Activated CD4-positive, alpha-beta T cell treated with anti-CD3 and anti-CD28 coated beads, Interleukin-2, amount 50 U/mL, for 48 hours (primary cell): ENCODE measurements around the gene SLC52A3.

Experiments used
- DNase-seq, 2 experiments: peaks; one replicate each; pipeline ENCODE4 v3.0.0-alpha.2; 2020

The SLC52A3 gene

DNA sequence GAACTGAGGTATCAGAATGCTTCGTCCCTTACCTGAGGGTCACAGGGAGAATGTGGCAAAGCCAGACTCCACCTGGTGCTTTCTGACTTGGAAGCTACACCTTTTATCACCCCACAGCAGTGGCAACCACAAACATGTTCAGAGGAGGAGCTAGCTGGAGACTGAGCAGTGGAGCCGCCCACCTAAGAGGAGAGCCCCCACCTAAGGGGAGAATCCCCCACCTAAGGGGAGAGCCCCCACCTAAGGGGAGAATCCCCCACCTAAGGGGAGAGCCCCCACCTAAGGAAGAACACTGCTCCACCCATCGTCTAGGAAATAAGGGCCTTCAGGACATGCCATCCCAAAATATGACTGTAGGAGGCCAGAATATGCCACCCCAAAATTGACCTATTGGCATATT is 4.0 kb downstream of the SLC52A3 start:
- peak; percentile 11 to 26 for DNase-seq

DNA sequence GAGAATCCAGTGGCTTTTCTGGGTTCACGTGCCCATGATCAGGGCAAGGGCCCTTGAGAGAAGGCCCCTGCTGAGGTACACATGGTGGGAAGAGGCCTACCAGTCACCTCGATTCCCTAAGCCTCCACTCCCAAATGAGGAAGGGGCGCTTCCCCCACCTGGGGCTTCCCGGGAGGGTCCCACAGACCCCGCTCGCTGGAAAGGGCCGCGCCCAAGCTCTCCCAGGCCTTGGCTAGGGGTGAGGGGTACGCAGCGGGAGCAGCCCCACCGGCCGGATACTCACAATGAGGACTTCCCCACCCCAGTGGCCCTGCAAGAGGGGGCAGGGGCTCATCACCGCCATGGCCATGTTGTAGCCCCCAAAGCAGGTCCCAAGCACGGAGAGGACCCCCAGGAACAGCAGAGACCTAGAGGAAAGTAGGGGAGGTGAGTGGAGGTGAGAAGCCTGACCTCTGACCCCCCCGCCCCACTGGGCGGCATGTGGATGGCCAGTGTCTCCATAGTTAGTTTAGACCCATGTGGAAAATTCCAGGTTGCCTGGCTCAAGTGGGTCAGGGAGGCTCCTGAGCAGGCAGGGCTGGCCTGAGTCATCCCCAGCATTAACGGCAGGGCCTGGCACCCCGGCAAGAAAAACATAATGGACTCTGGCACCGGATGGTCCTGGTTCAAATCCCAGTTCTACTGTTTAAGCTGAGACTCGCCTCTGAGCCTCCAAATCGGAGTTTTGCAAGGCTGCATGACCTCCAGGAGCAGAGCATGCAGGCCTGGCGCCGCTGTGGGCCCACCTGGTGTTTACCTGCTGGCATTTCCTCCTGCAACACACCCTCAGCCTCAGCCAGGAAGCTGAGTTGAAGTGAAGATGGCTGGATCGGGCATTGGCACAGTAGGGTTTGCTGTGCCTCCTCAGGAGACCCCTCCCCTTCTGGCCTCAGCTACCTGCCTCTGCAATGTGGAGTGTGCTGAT is 6.6 kb downstream of the SLC52A3 start:
- DNase-seq: no peak

DNA sequence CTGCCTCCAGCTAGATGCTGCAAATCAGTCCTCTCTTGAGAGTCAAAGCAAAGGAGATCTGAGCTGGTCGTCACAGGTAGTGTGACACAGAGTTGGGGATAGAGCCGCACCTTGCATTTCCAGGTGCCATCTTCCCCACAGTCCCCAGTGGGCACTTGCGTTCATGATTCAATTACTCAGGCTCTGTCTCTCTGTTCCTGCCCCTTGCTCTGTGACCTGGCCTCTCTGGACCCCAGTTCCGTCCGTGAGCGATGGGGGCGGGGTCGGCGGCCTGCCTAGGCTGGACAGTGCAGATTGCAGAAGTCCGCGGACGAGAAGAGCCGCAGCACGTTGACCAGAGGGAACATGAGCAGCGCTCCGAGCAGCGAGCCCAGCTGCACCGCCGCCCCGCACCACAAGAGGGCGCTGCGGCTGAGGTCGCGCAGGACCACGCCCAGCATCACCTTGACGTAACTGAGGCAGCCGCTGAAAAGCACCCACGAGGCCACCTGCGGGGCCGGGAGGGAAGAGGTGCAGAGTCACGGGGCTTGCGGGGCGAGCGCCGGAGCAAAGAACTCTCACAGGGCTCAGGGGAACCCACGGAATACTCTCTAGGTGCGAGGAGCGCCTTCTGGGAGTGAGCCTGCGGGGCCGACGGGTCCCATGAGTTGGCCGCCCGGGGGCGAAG is 7.4 kb downstream of the SLC52A3 start:
- DNase-seq: peak; percentile 53 to 58

DNA sequence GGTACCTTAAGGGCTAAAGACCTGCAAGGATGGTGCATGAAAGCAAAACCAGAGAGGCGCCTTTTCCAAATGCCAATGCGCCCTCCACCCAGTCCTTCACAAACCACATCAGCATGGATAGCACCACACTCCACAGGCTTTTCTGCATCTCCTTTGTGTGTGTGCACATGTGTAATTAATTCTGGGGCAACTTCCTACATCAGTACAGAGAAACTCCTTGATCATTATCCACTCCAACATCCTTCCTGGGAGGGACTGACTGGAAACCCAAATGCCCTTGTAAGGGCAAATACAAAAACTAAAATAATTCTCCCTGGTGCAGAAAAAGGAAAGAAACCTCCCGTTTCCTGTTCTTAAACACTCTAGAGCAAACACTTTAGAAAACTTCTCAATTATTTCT is 10.8 kb downstream of the SLC52A3 start:
- no peak for DNase-seq

DNA sequence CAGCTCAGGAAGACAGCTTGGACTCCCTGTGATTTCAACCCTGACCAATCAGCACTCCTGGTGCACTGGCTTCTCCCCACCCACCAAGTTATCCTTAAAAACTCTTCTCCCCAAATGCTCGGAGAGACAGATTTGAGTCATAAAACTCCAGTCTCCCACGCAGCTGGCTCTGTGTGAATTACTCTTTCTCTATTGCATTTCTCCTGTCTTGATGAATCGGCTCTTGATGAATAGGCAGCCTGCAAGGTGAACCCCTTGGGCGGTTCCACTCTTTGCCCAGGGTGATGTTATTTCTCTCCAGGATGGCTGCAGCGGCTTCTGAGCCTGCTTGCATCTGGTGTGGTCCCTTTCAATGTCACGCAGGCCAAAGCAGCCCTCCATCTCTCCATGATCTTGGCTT is 12.4 kb downstream of the SLC52A3 start:
- DNase-seq: no peak

DNA sequence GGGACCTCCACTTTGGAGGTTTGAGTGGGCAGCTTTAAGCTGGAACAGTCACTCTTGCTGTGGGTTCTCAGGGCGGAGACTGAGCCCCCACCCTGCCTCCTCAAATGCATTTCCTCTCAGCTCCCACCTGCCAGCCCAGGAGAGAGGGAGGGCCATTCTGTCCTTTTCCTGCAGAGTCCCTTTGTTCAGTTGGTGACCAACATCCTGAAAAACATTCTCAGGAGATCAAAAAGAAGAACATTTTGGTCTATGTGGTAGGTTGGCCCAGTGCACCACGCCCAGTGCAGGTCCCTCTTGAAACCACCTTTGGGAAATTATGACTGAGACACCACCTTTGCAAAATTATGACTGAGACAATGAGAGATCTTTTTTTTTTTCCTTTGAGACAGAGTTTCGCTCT is 13.4 kb downstream of the SLC52A3 start:
- no peak for DNase-seq

DNA sequence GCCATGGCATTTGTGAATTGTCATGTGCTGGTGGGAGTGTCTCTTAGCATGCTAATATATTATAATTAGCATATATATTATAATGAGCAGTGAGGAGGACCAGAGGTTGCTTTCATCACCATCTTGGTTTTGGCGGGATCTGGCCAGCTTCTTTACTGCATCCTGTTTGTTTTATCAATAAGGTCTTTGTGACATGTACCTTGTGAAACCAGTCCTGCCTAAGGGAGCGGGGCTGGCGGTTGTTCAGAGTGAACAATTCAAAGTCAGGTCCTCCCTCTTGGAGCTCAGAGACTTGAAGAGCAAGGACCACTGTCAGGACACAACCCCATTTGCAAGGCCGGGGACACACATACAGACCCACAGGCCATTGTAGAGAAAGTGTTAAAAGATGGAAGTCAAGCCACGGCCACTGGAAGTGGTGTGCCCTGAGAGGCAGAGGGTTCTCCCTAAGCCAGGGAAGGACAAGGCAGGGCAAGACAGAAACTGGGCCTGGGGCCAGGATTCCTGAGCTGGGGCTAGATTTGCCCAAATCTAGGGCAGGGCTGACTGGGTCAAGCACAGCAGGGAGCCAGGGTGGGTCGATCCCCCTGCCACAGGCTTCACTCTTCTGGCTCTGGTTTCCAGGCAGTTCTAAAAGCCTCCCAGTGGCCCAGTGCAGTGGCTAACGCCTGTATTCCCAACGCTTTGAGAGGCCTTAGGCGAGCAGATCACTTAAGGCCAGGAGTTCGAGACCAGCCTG is 14.2 kb downstream of the SLC52A3 start:
- no peak for DNase-seq

DNA sequence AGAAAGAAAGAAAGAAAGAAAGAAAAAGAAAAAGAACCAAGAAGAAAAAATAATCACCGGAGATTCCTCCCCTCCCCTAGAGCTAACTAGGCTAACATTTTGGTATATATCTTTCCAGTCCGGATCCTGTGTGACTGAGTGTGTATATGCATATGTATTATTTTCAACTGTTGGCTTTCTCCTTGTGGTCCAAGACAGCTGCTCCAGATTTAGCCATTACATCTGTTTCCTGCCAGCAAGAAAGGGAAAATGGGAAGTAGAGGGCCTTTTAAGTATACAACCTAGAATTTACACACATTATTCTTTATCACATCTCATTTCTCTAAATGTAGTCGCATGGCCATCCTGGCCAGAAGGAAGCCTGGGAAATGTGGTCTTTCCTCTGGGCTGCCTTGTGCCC is 15.2 kb downstream of the SLC52A3 start:
- no peak for DNase-seq

DNA sequence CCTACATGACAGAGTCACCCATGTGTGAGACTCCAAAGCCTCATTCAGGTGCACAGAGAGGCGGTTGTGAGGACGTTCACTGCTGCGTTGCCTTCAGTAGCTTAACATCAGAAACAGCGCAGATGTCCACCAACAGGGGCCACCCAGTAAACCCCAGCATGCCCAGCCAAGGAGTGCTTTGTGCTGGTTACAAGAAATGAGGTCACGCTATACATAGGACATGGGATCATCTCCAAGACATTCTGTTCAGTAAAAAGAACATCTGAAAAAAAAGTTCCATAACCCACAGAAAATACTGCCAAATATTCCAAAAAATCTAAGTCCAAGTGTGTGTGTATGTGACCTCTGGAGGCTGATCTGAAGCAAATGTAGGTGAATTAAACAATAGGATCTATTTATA is 16.0 kb downstream of the SLC52A3 start:
- no peak for DNase-seq

DNA sequence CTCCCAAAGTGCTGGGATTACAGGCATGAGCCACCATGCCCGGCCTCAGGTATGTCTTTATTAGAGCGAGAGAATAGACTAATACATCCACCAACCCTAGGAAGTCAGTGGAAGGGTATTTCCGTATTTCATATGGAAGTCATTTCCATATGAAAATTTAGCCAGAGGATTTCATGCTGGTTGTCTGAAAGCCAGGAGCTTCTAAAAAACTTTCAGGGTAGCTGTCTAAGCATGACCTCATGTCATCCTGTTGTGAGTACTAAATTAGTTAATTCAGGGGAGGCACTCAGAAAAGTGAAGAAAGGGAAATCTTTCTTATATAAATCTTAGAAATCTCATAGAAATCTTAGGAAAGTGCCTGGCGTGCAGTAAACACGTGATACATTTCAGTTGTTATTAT is 16.5 kb downstream of the SLC52A3 start:
- no peak for DNase-seq

DNA sequence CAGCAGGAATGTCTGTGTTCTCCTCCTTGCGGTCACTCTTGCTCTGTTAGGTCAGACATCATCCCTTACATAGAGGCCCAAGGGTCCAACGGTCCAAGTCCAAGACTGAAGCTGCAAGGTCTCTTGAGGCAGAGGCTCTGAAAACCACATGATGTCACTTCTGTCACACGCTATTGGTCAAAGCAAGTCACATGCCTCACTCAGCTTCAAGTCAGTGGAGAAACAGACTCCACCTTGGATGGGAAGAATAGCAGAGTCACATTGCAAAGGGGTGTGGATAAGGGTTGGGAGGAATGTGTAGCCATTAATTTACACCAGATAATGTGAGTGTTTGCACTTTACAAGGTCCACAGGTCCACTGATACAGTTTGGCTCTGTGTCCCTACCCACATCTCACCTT is 17.5 kb downstream of the SLC52A3 start:
- DNase-seq: no peak

DNA sequence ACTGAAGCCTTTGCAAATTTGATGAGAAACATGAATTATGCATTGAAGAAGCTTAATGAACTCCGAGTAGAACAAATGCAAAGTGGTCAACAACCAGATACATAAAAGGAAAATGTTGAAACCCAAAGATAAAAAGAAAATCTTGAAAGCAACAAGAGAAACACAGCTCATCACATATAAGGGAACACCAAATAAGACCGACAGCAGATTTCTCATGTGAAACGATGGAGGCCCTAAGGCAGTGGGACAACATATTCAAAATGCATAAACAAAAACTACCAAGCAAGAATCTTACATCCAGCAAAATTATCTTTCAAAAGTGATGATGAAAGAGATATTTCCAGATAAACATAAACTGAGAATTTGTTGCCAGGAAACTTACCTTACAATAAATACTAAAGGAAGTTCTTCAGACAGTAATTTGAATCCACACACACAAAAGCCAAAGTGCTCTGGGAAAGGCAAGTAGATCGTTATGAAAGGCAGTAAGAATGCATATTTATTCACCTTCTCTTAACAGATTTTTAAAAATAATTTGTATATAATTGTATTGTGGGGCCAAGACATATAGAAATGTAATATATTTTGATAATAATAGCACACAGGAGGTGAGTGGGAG is 22.5 kb downstream of the SLC52A3 start:
- DNase-seq: no peak

DNA sequence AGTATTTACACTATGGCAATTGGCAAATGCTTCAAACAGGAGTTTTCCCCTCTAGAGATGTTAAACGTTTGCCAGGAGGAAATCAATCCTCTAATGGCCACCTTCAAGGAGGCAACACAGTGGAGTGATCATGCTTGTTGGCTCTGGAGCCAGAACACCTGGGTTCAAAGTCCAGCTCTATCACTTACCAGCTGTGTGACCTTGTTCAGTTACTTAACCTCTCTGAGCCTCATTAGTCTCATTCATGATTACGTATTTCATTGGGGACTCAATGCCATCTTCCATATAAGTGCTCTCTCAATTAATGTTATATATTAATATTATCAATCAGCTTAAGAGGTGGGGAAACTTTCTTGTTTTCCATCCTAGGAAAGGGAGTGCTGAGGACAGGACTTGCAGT is 26.1 kb downstream of the SLC52A3 start:
- DNase-seq: no peak

DNA sequence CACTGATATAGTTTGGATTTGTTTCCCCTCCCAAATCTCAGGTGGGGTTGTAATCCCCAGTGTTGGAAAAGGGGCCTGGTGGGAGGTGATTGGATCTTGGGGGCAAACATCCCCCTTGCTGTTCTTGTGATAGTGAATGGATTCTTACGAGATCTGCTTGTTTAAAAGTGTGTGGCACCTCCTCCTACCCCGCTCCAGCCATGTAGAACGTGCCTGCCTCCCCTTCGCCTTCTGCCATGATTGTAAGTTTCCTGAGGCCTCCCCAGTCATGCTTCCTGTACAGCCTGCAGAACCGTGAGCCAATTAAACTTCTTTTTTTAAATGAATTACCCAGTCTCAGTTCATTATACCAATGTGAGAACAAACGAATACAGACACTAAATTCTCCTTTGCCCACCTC is 26.7 kb downstream of the SLC52A3 start:
- DNase-seq: no peak

DNA sequence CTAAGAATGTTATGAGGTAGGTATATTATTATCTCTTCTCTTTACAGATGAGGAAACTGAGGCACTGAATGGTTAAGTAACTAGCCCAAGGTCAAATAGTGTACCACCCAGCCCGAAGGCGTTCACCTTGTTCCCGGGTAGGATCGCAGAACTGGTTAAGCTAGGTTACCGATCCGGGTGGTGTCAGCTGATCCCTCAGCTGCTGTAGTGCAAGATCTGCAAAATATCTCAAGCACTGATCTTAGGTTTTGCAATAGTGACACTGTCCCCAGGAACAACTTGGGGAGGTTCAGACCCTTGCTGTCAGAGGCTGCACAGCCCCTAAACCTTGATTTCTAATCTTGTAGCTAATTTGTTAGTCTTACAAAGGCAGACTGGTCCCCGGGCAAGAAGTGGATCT is 28.1 kb downstream of the SLC52A3 start:
- no peak for DNase-seq

DNA sequence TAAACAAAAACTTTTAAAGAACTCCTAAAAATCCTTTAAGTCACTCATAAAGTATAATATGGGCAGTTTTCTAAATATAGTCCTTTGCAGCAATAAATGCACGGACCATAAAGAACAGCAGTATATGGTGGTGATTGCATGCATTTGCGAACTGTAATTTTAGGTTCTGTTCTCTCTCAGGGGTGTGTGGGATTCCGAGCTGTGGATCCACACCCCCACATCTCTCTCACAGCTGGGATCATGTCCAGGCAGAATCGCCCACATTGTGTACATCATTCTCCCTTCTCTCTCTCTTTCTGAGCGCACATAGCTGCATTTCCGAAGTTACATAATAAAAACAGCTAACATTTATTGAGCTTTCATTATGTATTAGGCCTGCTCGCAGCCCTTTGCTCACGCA is 28.6 kb downstream of the SLC52A3 start:
- DNase-seq: no peak

DNA sequence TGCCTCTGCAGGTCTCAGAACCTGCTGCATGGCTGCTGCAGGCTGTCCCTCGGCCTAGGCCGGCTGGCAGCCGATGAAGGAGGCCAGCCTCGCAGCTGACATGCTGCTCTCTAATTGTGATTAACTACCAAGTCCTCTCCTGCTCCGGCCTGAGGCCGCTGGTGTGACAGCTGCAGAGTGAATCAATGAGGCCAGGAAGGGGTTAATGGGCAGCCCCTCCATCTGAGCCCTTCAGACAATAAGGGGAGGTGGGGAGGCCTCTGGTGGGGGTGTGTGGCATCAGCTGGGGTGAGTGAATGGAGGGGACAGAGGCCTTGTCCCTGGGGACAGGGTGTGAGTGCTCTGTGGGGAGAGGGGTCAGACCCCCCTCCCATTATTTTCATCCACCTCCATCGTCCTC is 34.4 kb downstream of the SLC52A3 start:
- no peak for DNase-seq

DNA sequence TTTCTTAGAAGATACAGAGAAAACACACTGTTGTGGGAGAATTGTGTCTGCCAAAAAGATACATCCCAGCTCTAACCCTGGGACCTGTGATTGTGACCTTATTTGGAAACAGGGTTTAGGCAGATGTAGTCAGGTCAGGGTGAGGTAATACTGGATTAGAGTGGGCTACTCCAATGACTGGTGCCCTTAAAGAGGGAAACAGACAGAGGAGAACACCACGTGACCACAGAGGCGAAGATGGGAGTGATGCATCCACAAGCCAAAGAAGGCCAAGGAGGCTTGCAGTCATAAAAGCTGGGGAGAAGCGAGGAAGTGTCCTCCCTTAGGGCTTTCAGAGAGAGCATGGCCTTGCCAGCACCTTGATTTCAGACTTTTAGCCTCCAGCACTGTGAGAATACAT is 35.6 kb downstream of the SLC52A3 start:
- no peak for DNase-seq

DNA sequence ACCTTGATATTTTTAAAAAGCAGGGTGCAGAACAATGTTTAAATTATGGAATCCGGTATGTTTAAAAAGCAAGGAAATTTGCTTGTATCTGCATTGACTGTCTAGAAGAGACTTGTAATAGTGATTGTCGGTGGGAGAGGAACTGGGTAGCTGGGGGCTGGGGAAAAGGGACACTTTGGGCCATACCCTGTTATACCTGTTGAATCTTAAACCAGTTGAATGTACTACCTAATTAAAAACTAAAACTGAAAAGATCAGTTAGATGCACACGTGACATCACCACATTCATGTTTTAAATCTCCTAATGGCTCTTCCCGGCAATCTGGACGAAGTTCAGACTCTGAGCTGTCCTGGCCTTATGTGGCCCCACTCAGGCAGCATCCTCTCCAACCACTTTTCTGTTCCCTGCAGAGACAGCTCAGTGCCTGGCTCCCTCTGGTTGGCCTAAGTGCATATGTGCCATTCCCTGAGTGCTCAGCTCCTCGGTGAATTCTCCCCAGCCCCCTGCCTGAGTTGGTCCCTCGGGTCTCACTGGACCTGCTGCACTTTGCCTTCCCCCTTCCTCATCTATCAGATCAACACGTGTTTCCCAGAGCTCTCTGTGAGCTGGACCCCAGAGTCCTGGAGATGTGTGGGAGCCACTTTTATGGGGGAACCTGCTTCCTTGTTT is 36.3 kb downstream of the SLC52A3 start:
- no peak for DNase-seq

DNA sequence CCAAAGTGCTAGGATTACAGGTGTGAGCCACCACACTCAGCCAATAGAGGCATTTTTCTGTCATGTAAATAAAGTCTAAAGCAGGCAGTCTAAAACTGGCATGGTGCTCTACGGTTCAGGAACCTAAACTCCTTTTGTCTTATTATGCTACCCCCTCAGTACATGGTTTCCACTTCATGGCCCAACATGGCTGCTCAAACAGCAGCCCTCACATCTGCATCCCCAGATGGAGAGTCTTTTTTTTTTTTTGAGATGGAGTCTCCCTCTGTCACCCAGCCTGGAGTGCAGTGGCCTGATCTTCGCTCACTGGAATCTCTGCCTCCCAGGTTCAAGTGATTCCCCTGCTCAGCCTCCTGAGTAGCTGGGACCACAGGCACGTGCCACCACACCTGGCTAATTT is 38.3 kb downstream of the SLC52A3 start:
- no peak for DNase-seq

DNA sequence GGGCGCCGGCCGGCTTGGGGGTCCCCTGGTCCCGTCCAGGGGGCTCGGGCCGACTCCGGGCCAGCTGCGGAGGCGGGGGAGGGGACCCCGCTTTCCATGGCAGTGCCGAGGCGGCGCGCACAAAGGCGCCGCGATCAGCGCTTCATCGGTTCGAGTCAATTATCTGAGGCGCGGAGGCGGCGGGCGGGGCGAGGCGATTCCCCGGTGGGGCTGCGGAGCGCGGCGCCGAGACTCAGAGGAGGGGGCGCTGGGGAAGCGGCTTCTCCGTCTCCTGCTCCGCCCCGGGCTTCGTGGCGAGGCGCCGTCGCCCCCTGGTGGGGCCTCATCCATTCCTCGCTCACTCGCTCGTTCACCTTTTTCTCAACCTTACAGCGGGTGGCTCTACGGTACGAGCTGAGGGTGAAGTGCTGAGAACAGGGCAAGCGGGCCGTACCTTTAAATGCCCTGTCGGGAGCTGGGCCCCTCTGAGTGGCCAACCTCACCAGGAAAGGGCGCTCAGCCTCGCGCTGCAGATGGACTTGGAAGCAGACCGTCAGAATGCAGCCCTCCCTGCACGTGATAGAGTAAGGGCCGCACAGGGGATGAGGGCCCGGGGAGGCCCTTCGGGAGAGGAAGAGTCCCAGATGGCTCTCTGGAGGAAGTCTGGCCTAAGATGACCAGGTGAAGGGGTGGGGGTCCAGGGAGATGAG is 39.9 kb downstream of the SLC52A3 start:
- peak; percentile 57 to 64 for DNase-seq

DNA sequence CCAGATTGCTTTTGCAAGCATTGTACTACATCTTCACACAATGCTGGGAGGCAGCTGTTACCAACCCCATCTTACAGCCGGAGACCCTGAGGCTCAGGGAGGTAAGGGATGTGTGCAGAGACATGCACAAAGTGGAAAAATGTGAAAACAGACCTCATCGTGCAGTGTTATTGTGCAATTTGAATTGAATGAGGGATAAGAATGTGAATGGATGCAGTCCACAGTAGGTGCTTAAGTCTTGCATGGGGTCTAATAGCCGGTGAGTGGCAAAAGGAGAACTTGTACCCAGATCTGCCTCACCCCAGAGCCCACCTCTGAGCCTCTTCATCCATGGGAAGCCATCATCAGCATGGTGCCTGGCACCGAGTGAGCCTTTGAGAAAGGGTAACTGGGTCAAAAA is 42.1 kb downstream of the SLC52A3 start:
- no peak for DNase-seq
